NCI-H146 treated with DMSO at 0.1 percent for 48 hours (cell line): ENCODE measurements around the gene PRUNE1.

Experiments used
- DNase-seq: peaks from one replicate; lab custom pipeline; 2025; ENCODE audit not compliant: unreplicated experiment; lab: John Stamatoyannopoulos, UW

PRUNE1 gene, protein sequence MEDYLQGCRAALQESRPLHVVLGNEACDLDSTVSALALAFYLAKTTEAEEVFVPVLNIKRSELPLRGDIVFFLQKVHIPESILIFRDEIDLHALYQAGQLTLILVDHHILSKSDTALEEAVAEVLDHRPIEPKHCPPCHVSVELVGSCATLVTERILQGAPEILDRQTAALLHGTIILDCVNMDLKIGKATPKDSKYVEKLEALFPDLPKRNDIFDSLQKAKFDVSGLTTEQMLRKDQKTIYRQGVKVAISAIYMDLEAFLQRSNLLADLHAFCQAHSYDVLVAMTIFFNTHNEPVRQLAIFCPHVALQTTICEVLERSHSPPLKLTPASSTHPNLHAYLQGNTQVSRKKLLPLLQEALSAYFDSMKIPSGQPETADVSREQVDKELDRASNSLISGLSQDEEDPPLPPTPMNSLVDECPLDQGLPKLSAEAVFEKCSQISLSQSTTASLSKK

DNA sequence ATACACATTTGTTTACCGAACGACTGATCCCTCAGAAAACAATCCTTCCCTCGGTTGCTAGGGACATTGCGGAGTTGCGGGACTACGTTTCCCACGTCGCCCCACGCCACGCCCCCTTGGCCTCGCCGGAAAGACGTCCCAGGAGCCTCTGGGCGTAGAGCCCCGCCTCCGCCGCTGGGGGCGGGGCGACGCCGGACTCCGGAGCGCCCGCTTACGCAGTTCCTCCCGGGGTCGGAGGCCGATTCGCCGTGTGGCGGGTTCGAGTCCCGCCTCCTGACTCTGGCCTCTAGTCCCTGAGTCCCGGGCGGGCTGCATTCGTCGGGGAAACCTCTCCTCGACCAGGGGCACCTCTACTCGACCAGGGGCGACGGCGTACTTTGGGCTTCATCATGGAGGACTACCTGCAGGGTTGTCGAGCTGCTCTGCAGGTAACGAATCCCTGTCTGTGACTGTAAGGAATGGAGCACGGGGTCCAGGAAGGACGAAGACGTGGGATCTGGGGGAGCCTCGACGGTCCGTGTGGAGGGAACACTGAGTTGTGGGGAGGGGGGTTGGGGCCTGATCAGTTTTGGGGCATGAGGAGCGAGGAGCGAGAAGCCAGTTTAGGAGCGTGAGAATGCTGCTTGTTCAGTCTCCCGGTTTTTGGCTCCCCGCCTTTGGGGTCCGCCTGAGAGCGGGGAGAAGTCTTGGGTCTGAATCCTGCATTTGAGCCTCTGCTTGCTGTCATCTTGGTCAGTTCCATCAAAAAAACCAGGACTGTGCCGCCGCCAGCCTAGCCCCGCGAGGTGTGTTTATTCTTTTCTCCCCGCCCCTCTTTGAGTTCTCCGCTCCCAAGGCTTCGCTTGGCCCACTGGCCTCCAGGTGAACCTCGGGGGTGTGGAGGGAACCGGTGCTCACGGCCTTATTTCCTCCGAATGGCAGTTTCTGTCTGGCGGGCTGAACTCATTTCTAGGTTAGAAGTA, at the start of gene PRUNE1:
PRUNE1 (plus strand) TSS at position 206 of the 962 bp plus-strand sequence; CDS start at position 390, 184 bp downstream.
- DNase-seq, result peak; percentile 77

DNA sequence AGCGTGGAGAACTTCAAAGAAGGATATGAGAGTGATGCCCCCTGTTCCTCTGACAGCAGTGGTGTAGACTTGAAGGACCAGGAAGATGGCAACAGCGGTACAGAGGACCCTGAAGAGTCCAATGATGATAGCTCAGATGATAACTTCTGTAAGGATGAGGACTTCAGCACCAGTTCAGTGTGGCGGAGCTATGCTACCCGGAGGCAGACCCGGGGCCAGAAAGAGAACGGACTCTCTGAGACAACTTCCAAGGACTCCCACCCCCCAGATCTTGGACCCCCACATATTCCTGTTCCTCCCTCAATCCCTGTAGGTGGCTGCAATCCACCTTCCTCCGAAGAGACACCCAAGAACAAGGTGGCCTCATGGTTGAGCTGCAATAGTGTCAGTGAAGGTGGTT, 47.6 kb upstream of the PRUNE1 start:
- DNase-seq, result no peak

DNA sequence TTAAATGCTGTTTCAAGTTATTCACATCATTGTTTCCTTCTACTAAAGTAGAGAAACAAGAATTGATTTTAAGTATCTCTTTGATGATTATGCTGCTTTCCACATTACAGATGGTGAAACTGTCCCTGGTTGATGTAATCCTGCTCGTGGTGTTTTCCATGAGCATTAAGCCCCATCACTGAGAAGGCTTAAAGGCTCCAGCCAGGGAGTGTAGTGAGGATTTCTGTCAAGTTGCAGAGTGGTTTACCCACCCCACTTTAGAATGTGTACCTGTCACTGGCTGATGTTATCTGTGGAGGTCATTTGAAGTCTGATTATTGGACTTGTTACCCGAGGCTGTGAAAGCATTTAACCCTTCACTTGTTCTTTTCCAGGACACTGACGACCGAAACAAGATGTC, 46.5 kb upstream of the PRUNE1 start:
- DNase-seq, result no peak

DNA sequence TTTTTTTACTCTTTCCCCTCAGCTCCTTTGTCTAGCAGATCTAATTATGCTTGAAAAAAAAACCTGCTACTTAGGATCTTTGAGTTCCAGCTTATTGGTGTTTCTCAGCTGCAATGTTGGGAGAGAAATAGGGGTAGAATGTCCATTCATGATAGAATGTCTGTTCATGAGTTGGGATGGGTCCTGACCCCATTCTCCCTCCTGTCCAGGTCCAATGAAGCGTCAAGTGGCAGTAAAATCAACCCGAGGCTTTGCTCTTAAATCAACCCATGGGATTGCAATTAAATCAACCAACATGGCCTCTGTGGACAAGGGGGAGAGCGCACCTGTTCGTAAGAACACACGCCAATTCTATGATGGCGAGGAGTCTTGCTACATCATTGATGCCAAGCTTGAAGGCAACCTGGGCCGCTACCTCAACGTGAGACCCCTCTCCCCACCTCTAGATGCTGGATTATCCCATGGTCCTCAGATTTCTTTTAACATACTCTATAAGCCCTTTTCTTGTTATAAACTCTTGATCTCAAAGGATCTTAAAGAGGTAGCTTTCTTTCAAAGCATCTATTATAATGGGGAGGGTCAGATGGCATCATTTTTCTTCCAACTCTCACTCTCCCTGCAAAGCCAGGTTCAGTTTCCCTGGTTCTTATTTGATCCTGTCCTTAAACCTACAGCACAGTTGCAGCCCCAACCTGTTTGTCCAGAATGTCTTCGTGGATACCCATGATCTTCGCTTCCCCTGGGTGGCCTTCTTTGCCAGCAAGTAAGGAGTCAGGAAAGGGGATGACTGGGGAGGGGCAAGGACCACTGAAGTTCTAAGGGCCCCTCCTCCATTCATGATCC, 44.7 kb upstream of the PRUNE1 start:
- no peak for DNase-seq

DNA sequence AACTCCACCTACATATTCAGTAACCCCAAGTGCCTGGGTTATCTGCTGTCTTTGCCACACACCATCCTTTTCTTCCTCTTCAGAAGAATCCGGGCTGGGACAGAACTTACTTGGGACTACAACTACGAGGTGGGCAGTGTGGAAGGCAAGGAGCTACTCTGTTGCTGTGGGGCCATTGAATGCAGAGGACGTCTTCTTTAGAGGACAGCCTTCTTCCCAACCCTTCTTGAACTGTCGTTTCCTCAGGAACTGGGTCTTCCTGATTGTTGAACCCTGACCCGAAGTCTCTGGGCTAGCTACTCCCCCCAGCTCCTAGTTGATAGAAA, 44.1 kb upstream of the PRUNE1 start:
- no peak for DNase-seq

DNA sequence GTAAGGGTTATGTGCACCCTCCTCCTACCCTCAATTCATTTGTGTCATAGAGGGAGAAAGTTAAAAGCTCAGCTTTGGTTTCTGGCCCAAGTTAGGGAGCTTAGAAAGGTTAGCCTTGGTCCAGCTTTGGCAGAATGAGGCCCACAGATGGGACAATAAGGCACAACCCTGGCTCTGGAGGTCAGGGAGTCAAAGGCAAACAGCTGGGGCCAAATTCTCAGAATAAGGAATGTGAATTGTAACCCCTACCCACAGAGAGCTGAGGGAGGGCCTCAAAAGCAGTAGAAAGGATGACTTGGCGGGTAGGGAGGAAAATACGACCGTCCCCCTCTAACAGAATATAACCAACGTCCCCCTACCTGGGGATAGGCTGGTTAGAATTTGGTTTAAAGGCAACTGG, 42.6 kb upstream of the PRUNE1 start:
- DNase-seq, result no peak

DNA sequence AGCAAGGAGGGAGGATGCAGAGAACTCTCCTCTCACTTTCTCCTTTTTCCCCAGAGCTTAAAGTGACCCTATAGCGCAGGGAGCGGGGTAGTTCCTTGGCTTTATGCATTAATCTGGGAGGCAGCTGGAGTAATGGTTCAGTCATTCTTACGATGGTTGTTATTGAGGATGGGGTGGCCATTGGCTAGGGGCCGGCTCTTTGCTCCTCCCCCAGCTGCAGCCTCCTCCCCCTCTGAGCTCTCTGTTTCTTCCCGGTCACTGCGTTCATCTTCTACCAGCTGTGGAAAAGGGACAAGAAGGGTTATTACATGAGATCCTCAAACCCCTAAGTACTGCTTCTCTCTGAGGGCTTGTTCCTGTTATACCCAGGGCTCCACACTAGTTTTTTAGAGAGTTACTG, 42.2 kb upstream of the PRUNE1 start:
- DNase-seq, result no peak

DNA sequence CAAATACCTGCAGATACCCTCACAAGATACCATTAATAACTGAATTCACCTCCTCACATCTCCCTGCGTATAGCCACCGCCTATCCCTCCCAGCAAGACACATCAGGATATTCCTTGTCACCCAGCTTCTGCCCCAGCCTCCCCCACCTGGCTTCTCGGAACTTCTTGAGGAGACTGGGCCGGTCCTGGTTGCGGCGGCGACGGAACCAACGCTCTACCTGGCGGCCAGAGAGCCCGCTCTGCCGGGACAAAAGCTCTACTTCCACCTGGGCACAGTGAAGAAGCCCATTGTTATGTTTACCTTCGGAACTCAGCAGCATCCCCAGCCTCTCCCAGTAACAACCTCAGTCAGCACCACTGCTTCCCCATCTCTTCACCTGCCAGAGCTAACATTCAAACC, 40.3 kb upstream of the PRUNE1 start:
- no peak for DNase-seq

DNA sequence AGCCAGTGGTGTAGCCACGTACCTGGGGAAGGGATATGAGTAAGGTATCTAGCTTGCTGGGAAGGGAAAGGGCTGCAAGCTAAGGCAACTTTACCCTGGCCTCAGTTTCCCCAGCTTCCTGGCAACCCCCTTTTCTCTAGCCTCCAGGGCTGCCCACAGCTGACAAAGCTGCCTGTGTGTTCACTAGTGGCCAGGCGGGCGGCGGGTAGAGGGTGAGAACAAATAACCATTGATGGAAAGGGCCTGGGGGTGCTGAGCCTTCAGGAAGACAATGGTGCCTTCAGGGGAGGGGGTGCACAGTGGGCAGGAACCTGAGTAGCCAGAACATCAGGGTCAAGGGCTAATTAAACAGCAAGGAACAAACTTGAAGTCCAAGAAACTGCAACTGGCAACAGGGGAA, 39.8 kb upstream of the PRUNE1 start:
- DNase-seq, result no peak

DNA sequence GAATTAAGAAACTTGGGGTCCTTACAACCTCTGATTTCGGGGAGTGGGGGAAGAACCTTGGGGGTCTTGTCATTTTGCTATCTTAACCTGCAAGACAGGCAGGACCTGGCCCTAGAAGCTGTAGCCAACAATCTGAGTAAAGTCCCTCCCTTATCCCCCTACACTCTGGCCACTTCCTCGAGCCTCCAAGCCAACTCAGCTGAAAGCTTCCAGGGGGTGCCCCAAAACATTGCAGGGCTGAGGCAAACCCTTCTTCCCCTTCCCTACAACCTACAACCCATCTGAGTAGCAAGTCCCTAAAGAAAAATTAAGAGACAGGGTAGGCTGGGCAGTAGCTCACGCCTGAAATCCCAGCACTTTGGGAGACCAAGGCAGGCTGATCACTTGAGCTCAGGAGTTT, 38.6 kb upstream of the PRUNE1 start:
- no peak for DNase-seq

DNA sequence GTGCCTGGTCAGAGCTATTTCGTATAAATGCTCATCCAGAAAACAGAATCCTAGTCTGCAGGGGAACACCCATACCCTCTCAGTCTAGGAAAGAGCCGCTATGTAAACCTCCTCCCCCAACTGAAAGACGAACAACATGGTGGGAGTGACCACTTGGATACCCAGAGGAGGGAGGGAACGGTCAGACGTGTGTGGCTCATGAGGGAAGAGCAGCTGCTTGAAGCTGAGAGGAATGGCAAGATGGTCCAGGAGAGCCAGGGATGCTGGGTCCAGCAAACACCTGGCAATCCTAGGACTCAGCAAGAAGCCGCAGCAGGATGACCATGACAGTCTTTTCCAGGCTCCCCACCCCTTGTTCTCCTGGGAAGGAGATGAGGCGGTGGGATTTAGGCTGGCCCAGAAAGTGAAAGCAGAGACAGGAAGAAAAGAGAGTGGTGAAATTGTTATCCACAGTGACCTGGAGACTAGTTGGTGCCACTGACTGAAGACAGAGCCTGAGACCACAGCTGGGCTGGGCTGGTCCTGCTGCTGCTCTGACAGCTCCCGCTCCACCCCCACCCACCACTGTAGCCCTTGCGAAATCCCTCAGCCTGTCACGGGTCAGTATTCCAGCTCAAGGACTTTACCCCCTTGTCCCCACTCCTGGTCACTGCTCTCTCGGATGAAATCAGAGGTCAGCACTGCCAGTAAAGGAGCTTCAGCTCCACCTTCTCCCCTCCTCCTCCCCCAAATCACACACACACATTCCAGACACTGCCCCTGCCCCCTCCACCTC, 37.3 kb upstream of the PRUNE1 start:
- no peak for DNase-seq

DNA sequence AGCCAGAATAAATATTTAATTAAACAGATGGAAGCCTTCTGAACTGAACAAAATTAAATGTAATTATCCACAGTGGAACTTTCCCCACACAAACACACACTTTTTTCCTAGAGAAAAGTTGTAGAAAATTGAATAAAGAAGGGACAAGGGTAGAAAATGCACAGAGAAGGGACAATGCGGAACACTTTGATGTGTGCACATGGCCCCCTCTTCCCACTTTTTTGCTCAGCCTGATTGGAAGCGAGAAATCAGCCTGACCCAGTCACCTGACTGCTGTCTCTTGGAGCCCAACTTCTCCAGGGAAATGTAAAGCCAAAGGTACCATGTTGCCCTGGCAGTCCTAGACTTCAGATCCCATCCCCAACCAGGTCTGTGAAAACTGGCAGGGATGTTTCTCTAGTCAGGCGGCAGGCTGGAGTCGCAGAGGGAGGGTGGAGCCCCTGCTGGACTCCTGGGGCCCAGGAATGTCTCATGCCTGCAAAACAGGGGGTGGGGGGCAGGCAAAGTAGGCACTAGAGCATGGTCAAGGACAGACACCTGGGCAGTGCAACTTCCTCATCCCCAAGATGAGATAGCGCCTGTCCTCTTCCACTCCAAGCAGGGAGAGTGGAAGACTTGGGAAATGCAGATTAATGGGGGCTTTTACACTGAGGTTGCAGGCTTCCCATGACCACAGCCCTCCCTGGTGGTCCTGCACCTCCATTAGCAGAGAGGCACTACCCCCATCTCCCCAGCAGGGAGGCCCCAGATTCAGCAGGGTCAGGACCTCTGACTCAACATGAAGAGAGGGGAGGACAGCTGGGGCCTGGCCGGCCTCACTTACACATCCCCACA, 36.4 kb upstream of the PRUNE1 start:
- no peak for DNase-seq

DNA sequence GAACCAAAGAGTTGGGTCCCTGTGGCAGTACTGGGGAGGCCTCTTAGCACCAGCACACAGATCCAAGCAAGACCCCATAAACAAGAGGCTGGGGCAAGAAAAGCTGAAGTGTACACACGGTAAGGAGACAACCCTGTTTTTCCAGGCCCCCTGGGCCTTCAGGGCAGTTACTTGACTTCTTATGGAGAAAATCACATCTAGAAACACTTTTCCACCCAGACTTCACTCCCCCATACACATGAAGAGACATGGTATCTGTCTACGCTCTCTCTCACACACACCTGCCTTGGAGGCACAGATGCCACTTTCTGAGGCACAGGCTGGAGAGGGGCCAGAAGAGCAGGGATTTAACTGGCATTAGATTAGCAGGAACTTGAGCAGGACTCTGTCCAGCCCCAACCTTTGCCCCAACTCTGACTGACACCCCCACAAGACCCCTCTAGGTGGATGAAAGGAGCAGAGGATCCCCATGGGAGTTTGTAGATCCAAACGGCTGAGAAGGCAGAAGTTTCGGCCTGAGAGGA, 35.8 kb upstream of the PRUNE1 start:
- DNase-seq, result no peak

DNA sequence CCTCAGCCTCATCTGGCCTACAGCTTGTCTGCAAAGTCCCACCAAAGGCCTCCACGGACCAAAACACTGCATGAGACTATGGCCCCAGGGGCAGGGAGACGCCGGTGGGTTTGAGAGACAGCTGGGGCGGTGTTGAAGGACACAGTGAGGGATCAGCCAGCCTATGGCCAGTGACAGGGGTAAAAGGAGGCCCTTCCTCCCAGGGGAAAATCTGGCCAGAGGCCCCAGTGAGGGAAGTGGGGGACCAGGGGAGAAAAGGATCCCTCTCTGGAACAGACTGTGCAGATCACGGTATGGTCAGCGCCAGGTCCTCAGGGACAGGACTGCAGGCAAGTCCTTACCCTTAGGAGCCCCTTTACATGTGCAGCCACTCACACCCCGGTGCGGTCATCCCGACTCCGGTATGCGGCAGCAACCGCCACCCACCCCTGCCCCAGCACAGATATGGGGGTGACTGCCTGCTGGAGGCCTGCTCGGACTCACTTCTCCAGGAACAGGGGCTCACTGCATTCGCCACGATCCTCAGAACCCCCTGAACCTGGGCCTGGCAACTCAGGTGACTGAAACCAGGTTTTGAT, 34.9 kb upstream of the PRUNE1 start:
- no peak for DNase-seq

DNA sequence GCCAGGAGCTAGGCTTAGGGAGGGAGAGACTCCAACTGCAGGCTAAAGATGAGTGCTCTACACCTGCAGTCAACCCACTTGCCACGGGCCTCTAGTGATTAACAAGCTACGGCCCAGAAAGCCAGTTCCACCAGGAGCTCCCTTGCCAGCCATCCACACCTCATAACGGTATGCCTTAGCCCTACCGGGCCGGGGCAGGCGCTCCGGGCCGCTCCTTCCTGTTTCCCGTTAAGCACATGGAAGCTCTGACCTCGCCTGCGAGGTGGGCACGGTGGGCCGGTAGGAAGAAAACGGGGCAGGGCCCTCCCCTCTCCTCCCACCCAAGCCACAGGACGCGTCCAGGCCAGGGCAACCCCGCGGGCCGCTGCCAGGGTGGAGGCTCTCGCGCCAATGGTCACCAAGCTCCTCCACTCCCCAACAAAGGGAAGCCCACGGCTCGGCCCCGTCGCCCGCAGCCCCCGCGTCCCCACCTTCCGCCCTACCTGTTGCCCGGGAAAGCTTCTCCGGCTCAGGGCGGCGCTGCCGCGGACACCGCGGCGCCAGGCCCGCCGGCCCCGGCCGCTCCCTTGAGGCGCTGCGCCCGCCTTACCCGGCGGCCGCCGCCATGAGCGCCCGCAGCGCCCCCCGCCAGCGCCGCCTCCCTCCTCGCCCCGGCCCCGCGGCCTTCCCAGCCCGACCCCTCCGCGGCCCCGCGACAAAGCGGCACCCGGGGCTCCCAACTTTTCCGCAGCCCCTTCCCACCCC, 34.2 kb upstream of the PRUNE1 start:
- peak; percentile 6 for DNase-seq

DNA sequence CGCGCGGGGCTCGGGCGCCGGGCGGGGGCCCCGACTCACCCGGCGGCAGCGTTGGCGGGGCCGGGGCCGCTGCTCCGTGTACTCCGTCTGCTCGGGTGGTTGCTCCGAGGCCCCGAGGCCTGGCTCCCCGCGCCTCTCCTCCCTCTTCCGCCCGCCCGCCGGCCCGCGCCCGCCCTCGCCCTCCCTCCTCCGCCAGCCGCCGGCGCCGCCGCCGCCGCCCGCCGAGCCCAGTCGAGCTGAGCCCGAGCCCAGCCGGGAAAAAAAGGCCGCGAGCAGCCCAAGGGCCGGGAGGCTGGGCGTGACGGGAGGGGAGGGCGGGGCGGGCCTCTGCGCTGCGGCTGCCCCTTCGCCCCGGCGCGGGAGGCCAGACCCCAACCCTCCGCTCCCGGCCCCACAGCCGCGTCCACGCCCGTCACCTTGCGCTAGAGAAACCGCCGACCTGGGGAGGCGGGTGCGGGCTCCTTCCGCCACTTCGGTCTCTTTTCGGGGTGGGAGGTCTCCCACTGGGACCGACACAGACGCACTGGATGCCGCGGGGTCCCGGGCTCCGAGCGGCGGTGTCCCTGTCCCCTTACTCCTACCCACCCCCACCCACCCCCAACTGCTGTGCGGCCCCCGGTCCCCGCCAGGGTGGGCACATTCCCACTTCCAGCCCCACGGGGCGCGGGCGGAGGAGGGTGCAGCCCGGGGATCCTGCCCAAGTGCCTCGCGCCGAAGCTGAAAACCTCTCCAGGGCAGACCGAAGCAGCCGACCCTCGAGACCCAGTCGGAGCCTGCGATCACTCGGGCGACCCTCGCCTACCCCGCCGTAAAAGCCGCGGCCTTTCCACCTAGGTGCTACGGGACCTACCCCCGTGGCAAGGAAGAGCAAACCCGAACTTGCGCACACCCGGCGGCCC, 33.4 kb upstream of the PRUNE1 start, which contains the start of gene CERS2:
CERS2 (minus strand) TSS at position 256 of the 899 bp plus-strand sequence. CDS start 5,745 bp downstream, outside the sequence.
- peak; percentile 27 for DNase-seq

DNA sequence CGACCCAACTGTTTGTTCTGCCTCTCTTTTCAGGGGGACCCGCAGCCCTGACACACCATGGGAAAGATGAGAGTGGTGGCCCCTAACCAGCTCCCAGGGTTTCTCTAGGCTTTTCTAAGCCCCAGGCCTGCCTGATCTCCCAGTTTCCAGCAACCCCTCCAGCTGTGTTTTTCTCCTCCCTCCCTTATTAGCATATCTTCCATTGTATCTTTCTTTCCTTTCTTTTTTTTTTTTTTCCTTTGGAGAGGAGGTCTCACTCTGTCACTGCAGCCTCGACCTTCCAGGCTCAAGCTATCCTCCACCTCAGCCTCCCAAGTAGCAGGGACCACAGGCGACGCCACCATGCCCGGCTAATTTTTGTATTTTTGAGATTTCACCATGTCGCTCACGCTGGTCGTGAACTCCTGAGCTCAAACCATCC, 31.8 kb upstream of the PRUNE1 start:
- DNase-seq, result no peak
